MM.1S (cell line): ENCODE measurements around the gene TMEM150A.

ENCODE experiments used
- DNase-seq: peaks from one replicate; pipeline ENCODE4 v3.0.0-alpha.2; 2015
- H2AFZ ChIP-seq: fragments of 300-600 bp; sonication (generic); 2 replicates; pipeline ENCODE4 v1.6.0; 2016; ENCODE audit warnings: antibody characterized with exemption, low read length
- H3F3A ChIP-seq: fragments of 300-600 bp; sonication (generic); 2 replicates; pipeline ENCODE4 v1.6.1; 2016; ENCODE audit warnings: mild to moderate bottlenecking, antibody characterized with exemption, low read length, moderate library complexity, mixed read lengths; ENCODE audit not compliant: insufficient read depth
- H3K27ac ChIP-seq: fragments of 300-600 bp; sonication (generic); 2 replicates; pipeline ENCODE4 v1.5.1; 2016; ENCODE audit warnings: mild to moderate bottlenecking, low read length
- H3K27me3 ChIP-seq: fragments of 300-600 bp; sonication (generic); replicated peaks from 2 replicates; pipeline ENCODE4 v1.6.0; 2016; ENCODE audit warnings: low read length; ENCODE audit not compliant: insufficient read depth
- H3K36me3 ChIP-seq: fragments of 300-600 bp; sonication (generic); replicated peaks from 2 replicates; pipeline ENCODE4 v1.6.1; 2016; ENCODE audit warnings: mild to moderate bottlenecking, low read length, mixed read lengths; ENCODE audit not compliant: insufficient read depth
- H3K4me1 ChIP-seq: fragments of 300-600 bp; sonication (generic); 2 replicates; pipeline ENCODE4 v1.6.1; 2016; ENCODE audit warnings: low read length, mixed read lengths
- H3K4me2 ChIP-seq: fragments of 300-600 bp; sonication (generic); 2 replicates; pipeline ENCODE4 v1.6.0; 2016; ENCODE audit warnings: low read depth, low read length
- H3K4me3 ChIP-seq: fragments of 300-600 bp; sonication (generic); 2 replicates; pipeline ENCODE4 v1.5.1; 2016; ENCODE audit warnings: low read length, mixed read lengths
- H3K79me2 ChIP-seq: fragments of 300-600 bp; sonication (generic); 2 replicates; pipeline ENCODE4 v1.6.1; 2016; ENCODE audit warnings: mixed run types, low read length, mixed read lengths
- H3K9ac ChIP-seq: fragments of 300-600 bp; sonication (generic); 2 replicates; pipeline ENCODE4 v1.6.1; 2016; ENCODE audit warnings: low read length, mixed read lengths
- H3K9me2 ChIP-seq: fragments of 300-600 bp; sonication (generic); replicated peaks from 2 replicates; pipeline ENCODE4 v1.6.1; 2016; ENCODE audit warnings: mild to moderate bottlenecking, low read length, mixed read lengths; ENCODE audit not compliant: insufficient read depth
- H3K9me3 ChIP-seq: fragments of 300-600 bp; sonication (generic); replicated peaks from 2 replicates; pipeline ENCODE4 v1.6.1; 2016; ENCODE audit warnings: mild to moderate bottlenecking, low read length, mixed read lengths; ENCODE audit not compliant: insufficient read depth
- H4K20me1 ChIP-seq: fragments of 300-600 bp; sonication (generic); 2 replicates; pipeline ENCODE4 v1.6.1; 2016; ENCODE audit warnings: mild to moderate bottlenecking, low read length, moderate library complexity, mixed read lengths; ENCODE audit not compliant: insufficient read depth
- EZH2 ChIP-seq: fragments of 300-600 bp; sonication (generic); optimal IDR thresholded peaks from 2 replicates; pipeline ENCODE3; 2017; ENCODE audit warnings: low read depth, mild to moderate bottlenecking, antibody characterized with exemption, low read length, mixed read lengths
- EZH2phosphoT487 ChIP-seq: fragments of 300-600 bp; sonication (generic); IDR thresholded peaks from 2 replicates; pipeline ENCODE4 v1.6.1; 2018; ENCODE audit warnings: antibody characterized with exemption, low read length
- TF ChIP-seq, protein P1 (sequence below): fragments of 300-600 bp; sonication (generic); IDR thresholded peaks from 2 replicates; pipeline ENCODE4 v1.5.1; 2016; ENCODE audit warnings: antibody characterized with exemption, low read length, mixed read lengths

The TMEM150A gene

DNA sequence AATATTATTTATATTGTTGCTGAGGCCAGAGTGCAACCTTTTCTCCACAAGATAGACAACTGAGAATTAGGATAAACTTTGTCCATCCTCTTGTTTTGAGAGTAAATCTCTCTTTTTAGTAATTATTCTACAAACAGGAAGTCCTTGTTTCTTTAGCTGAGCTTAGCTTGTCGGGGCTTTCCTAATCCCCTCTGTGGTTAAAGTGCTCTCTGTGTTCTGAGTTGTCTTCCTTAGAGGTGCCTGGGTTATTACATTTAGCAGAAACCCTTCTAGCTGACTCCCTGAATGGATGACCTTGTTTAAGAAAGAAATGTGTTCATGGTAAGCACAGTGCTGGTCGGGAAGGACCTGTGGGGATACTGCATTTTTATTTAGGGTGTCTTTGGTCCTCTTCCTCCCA lies 26.2 kb upstream of the TMEM150A start:
- Histone ChIP-seq H3K4me2 (peak overlapping the region; percentile 49; the same call in 1 of the 2 replicates), H4K20me1 (no peaks in the 10 kb centered on the region), H3K9me2 (no peaks in the 10 kb centered on the region), H3K27ac (peak overlapping the region; percentile 67; the same call in 1 of the 2 replicates), H3K79me2 (peaks cover 44% of the 10 kb centered on the region), H3K9me3 (no peaks in the 10 kb centered on the region), H3K9ac (no peak overlapping the region; the same call in 1 of the 2 replicates), H2AFZ (no peak overlapping the region), H3K27me3 (no peaks in the 10 kb centered on the region), H3K4me3 (0 out of 2 replicates have a peak overlapping the region, but pooled peaks have one; percentile 1), H3K4me1 (peaks cover 13% of the 10 kb centered on the region), H3F3A (peaks cover 18% of the 10 kb centered on the region), H3K36me3 (peaks cover 21% of the 10 kb centered on the region)
- TF ChIP-seq EZH2 (no peak), EZH2phosphoT487 (no peak)
- TF ChIP-seq, protein P1, sequence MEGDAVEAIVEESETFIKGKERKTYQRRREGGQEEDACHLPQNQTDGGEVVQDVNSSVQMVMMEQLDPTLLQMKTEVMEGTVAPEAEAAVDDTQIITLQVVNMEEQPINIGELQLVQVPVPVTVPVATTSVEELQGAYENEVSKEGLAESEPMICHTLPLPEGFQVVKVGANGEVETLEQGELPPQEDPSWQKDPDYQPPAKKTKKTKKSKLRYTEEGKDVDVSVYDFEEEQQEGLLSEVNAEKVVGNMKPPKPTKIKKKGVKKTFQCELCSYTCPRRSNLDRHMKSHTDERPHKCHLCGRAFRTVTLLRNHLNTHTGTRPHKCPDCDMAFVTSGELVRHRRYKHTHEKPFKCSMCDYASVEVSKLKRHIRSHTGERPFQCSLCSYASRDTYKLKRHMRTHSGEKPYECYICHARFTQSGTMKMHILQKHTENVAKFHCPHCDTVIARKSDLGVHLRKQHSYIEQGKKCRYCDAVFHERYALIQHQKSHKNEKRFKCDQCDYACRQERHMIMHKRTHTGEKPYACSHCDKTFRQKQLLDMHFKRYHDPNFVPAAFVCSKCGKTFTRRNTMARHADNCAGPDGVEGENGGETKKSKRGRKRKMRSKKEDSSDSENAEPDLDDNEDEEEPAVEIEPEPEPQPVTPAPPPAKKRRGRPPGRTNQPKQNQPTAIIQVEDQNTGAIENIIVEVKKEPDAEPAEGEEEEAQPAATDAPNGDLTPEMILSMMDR, result no peak
- DNase-seq, result peak; percentile 86

DNA sequence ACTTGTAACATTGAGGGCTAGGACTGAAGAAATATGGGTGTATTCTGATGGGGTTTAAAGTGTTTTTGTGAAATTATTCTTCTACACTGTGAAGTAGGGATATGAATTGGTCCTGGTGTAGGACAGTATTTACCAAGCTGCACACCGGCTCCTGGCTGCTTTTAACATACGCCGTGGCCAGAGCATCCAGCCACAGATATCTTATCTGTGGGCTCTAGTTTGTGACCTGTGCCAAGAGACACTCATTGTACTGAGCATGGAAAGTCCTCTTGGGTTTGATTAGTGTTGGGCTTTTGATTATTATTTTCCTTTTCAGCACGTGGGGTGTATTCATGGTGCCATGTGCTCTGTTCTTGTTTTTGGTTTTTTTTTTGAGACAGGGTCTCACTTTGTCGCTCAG lies 21.5 kb upstream of the TMEM150A start:
- Histone ChIP-seq H3K27ac (no peak overlapping the region), H3F3A (peaks cover 18% of the 10 kb centered on the region), H3K9ac (no peak overlapping the region), H3K9me2 (no peaks in the 10 kb centered on the region), H3K79me2 (peaks cover 49% of the 10 kb centered on the region), H3K36me3 (peaks cover 17% of the 10 kb centered on the region), H3K4me1 (peaks cover 9% of the 10 kb centered on the region), H3K4me3 (no peak overlapping the region), H3K4me2 (no peak overlapping the region), H3K27me3 (no peaks in the 10 kb centered on the region), H4K20me1 (0 out of 2 replicates have a peak, but pooled peaks cover 5% of the 10 kb centered on the region), H2AFZ (no peak overlapping the region), H3K9me3 (no peaks in the 10 kb centered on the region)
- DNase-seq, result no peak
- TF ChIP-seq, protein P1, result no peak
- TF ChIP-seq EZH2phosphoT487, result no peak
- TF ChIP-seq EZH2, result no peak

- TF ChIP-seq, protein P1, result no peak
- no peak for TF ChIP-seq EZH2
- TF ChIP-seq EZH2phosphoT487, result no peak
- peaks cover 75% of the 10 kb centered on the region for H3K79me2 ChIP-seq
- peaks cover 8% of the 10 kb centered on the region for H3K4me1 ChIP-seq
- no peaks in the 10 kb centered on the region for H3K9me3 ChIP-seq
- H3K4me3 ChIP-seq, result no peak overlapping the region
- 0 out of 2 replicates have a peak, but pooled peaks cover 6% of the 10 kb centered on the region for H4K20me1 ChIP-seq
- H3K27me3 ChIP-seq, result no peaks in the 10 kb centered on the region
- no peak overlapping the region for H3K27ac ChIP-seq
- H3K9me2 ChIP-seq, result no peaks in the 10 kb centered on the region
- DNase-seq, result no peak
- H2AFZ ChIP-seq, result no peak overlapping the region
- H3F3A ChIP-seq, result peaks cover 4% of the 10 kb centered on the region; the same call in 1 of the 2 replicates
- no peak overlapping the region for H3K9ac ChIP-seq
- H3K36me3 ChIP-seq, result peaks cover 14% of the 10 kb centered on the region
- no peak overlapping the region for H3K4me2 ChIP-seq
Measured at GRCh38 chr2:85621338-85621737, 18.8 kb upstream of the TMEM150A start.
